ENCODE results near the gene HSPB8. TPM values are rescaled to one million over a fixed set of nuclear protein-coding genes. Genes with fewer than 3 reads are reported as not detected.
"Not testable (repeated sequence)": the region's sequence is repeated elsewhere in the genome, so short reads cannot be mapped to it uniquely, and the experiment has no call there.

HSPB8 gene
- total and polyA plus RNA-seq, 4 donors: 49.0 to 381 (median 93.9) TPM

DNA sequence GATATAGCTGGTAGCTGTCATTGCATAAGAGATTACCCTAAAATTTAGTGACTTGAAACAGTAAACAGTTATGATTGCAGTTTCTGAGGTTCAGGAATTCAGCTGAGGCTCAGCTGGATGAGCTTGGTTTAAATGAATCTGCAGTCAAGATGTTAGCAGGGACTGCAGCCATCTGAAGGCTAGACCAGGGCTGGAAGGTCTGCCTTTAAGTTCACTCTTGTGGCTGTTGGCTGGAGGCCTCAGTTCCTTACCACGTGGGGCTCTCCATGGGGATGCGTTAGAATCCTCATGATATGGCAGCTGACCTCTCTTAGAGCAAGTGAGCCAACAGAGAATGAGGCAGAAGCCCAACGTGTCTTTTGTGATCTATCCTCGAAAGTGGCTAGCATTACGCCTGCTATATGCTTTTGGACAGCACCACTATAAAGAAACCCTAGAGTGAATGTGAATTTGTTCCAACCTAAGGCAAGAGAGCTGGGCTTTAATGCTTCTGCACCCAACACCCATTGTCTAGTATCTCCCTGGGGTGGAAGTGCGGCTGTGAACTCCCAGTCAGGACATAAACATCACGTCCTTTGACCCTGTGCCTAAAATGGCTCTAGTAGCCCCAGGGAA lies 26.0 kb downstream of the HSPB8 start:
- ATAC-seq (ENCODE audit: low FRiP score) (no peak), DNase-seq (no peak)
- H3K27ac ChIP-seq (ENCODE audit: low read depth in 1 of 2, low read length in 2 of 2): no peak overlapping the region
- no peaks in the 10 kb centered on the region for H3K4me1 ChIP-seq (ENCODE audit: control insufficient read depth in 1 of 2, insufficient read depth in 2 of 2, low read length in 2 of 2)
- no peak overlapping the region for H3K4me3 ChIP-seq (ENCODE audit: low read length in 2 of 2)
- WGBS, 2 donors: 75 to 80% methylated on average over 7 of the region's 7 CpGs
- intact Hi-C loops (cut with DNase I): no loop called here
- H3K36me3 ChIP-seq (ENCODE audit: control insufficient read depth in 1 of 2, insufficient read depth in 2 of 2, low read length in 1 of 2): no peaks in the 10 kb centered on the region
- H3K9me3 ChIP-seq (ENCODE audit: control insufficient read depth, low read length): no peaks in the 10 kb centered on the region
- H3K27me3 ChIP-seq (ENCODE audit: control insufficient read depth in 1 of 2, insufficient read depth in 2 of 2, low read length in 1 of 2): no peaks in the 10 kb centered on the region

DNA sequence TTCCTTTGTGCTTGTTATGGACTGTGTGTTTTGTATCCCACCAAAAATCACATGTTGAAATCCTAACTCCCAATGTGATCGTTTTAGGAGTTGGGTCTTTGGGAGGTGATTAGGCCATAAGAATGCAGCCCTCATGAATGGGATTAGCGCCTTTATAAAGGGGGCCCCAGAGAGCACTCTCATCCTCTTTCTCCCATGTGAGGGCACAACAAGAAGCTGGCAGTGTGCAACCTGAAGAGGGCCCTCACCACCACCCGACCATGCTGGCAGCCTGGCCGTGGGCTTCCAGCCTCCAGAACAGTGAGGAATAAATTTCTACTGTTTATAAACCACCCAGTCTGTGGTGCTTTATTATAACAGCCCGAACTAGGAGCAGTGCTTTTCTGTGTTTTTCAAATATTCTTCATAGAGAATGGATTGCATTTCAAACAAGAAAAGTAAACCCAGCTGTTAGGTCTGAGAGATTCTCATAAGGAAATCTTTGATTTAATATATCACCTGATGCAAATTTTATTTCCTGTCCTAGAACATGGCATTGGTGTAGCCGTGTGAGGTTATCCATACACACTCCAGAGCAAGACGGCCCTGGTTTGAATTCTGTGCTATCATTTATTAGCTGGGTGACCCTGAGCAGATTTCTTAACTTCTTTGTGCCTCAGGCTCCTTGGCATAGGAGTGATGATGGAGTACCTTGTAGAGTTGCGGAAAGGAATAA lies 27.8 kb downstream of the HSPB8 start:
- H3K27ac ChIP-seq (ENCODE audit: low read depth in 1 of 2, low read length in 2 of 2): no peak overlapping the region
- intact Hi-C loops (cut with DNase I): no loop called here
- WGBS, 2 donors: 63 to 73% methylated on average over 8 of the region's 8 CpGs
- no peak overlapping the region for H3K4me3 ChIP-seq (ENCODE audit: low read length in 2 of 2)
- no peaks in the 10 kb centered on the region for H3K4me1 ChIP-seq (ENCODE audit: control insufficient read depth in 1 of 2, insufficient read depth in 2 of 2, low read length in 2 of 2)
- DNase-seq (no peak), ATAC-seq (ENCODE audit: low FRiP score) (no peak)
- H3K36me3 ChIP-seq (ENCODE audit: control insufficient read depth in 1 of 2, insufficient read depth in 2 of 2, low read length in 1 of 2): no peaks in the 10 kb centered on the region
- no peaks in the 10 kb centered on the region for H3K27me3 ChIP-seq (ENCODE audit: control insufficient read depth in 1 of 2, insufficient read depth in 2 of 2, low read length in 1 of 2)
- no peaks in the 10 kb centered on the region for H3K9me3 ChIP-seq (ENCODE audit: control insufficient read depth, low read length)

DNA sequence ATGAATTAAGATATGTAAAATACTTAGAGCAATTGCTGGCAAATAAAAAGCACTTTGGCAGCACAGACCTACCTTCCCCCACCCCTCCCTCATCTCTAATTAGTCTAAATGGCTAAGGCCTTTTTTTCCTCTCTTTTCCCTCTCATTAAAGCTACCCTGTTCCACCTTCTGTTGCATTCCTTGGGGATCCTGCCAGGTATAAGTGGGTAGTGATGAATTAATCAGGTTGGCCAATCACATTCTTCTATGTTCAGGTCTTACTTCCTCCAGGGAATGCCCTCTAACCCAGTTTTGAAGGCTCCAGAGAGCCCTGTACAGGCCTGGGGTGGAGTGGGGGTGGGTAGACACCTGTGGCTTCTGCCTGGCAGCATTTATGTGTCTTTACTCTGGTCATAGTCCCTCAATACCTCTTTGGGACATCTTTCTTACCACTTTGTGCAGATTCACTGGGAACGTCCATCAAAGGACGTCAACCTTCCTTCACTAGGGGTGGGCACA lies 28.4 kb downstream of the HSPB8 start:
- intact Hi-C loops (cut with DNase I): no loop called here
- no peak overlapping the region for H3K27ac ChIP-seq (ENCODE audit: low read depth in 1 of 2, low read length in 2 of 2)
- ATAC-seq (ENCODE audit: low FRiP score) (no peak), DNase-seq (no peak)
- no peaks in the 10 kb centered on the region for H3K27me3 ChIP-seq (ENCODE audit: control insufficient read depth in 1 of 2, insufficient read depth in 2 of 2, low read length in 1 of 2)
- no peaks in the 10 kb centered on the region for H3K36me3 ChIP-seq (ENCODE audit: control insufficient read depth in 1 of 2, insufficient read depth in 2 of 2, low read length in 1 of 2)
- no peaks in the 10 kb centered on the region for H3K9me3 ChIP-seq (ENCODE audit: control insufficient read depth, low read length)
- 83 to 92% methylated on average over 2 of the region's 2 CpGs for WGBS, 2 donors
- no peak overlapping the region for H3K4me3 ChIP-seq (ENCODE audit: low read length in 2 of 2)
- H3K4me1 ChIP-seq (ENCODE audit: control insufficient read depth in 1 of 2, insufficient read depth in 2 of 2, low read length in 2 of 2): no peaks in the 10 kb centered on the region

DNA sequence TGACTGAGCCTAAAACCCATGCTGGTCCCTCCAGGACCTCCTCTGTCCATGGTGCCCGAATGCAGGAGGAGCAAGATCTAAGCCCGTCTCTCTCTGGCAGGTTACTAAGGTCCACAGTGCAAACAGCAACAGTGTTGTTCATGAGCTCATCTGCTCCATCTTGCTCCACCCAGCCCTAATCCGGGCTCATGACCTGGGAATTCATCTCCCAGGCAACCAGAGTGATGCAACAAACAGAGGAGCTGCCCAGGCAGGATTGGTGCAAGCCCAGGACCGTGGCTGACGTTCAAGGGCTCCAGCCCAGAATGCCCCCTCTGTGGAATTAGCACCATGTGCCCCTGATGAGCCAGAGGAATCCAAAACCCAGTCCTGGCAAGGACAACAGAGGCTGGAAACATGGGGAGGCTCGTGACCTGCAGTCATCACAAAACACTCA lies 29.9 kb downstream of the HSPB8 start:
- DNase-seq: peak; percentile 81 to 83
- Histone ChIP-seq H3K27me3 (ENCODE audit: control insufficient read depth in 1 of 2, insufficient read depth in 2 of 2, low read length in 1 of 2) (no peaks in the 10 kb centered on the region), H3K36me3 (ENCODE audit: control insufficient read depth in 1 of 2, insufficient read depth in 2 of 2, low read length in 1 of 2) (no peaks in the 10 kb centered on the region), H3K4me3 (ENCODE audit: low read length in 2 of 2) (no peak overlapping the region), H3K27ac (ENCODE audit: low read depth in 1 of 2, low read length in 2 of 2) (no peak overlapping the region), H3K9me3 (ENCODE audit: control insufficient read depth, low read length) (no peaks in the 10 kb centered on the region), H3K4me1 (ENCODE audit: control insufficient read depth in 1 of 2, insufficient read depth in 2 of 2, low read length in 2 of 2) (no peaks in the 10 kb centered on the region)
- 5 to 10% methylated on average over 6 of the region's 6 CpGs for WGBS, 2 donors
- ATAC-seq (ENCODE audit: low FRiP score): peak; percentile 94
- intact Hi-C loops (cut with DNase I): no loop called here

DNA sequence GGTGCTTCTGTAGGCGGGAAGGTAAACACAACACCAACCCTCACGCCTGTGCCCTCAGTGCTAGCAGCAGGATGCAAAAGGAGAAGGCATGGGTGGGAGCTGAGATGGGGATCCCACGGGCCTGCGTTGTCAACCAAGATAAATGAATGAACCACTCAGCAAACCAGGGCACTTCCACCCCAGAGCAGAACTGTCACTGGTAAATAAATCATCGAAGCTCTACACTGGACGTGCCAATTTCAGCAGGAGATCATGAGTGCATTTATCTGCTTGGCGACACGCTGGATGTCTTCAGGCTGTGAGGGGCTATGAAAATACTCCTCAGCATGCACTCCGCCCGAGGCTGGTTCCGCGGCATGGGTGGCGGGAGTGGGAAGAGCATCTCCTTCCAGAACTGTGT lies 33.2 kb downstream of the HSPB8 start:
- WGBS, 2 donors: 70% methylated on average over 13 of the region's 13 CpGs
- no peak overlapping the region for H3K4me3 ChIP-seq (ENCODE audit: low read length in 2 of 2)
- H3K36me3 ChIP-seq (ENCODE audit: control insufficient read depth in 1 of 2, insufficient read depth in 2 of 2, low read length in 1 of 2): no peaks in the 10 kb centered on the region
- H3K4me1 ChIP-seq (ENCODE audit: control insufficient read depth in 1 of 2, insufficient read depth in 2 of 2, low read length in 2 of 2): no peaks in the 10 kb centered on the region
- intact Hi-C loops (cut with DNase I): loop anchor here in 1 of 2 donors (10.0 kb wide), 1 partner anchor 203 kb away; no protein-coding TSS in a partner anchor
- no peaks in the 10 kb centered on the region for H3K9me3 ChIP-seq (ENCODE audit: control insufficient read depth, low read length)
- ATAC-seq (ENCODE audit: low FRiP score) (no peak), DNase-seq (no peak)
- no peaks in the 10 kb centered on the region for H3K27me3 ChIP-seq (ENCODE audit: control insufficient read depth in 1 of 2, insufficient read depth in 2 of 2, low read length in 1 of 2)
- no peak overlapping the region for H3K27ac ChIP-seq (ENCODE audit: low read depth in 1 of 2, low read length in 2 of 2)

DNA sequence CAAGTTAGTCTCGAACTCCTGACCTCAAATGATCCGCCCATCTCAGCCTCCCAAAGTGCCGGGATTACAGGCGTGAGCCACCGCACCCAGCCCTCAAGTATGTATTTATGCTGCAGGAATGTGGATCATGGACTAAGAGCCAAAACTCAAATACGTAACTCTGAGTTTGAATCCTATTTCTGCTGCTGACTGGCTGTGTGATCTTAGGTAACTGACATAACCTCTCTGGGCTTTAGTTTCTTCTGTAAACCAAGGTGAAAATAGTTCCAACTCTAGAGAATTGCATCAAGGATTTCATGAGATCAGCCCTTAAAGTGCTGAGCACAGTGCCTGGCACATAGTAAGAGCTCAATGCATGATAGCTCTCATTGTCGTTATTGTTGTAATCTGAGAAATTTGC lies 37.4 kb downstream of the HSPB8 start:
- DNase-seq: no peak

DNA sequence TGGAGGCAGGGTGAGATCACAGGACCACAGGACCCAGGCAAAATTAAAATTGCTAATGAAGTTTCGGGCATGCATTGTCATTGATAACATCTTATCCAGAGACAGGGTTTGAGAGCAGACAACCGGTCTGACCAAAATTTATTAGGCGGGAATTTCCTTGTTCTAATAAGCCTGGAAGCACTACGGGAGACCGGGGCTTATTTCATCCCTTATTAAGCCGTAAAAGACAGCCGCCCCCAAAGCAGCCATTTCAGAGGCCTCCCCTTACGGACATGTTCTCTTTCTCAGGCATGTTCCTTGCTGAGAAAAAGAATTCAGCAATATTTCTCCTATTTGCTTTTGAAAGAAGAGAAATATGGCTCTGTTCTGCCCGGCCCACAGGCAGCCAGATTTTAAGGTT lies 40.1 kb downstream of the HSPB8 start:
- not testable (repeated sequence) for H3K27me3 ChIP-seq (ENCODE audit: control insufficient read depth in 1 of 2, insufficient read depth in 2 of 2, low read length in 1 of 2); H3K4me3 ChIP-seq (ENCODE audit: low read length in 2 of 2); H3K9me3 ChIP-seq (ENCODE audit: control insufficient read depth, low read length); H3K4me1 ChIP-seq (ENCODE audit: control insufficient read depth in 1 of 2, insufficient read depth in 2 of 2, low read length in 2 of 2); H3K36me3 ChIP-seq (ENCODE audit: control insufficient read depth in 1 of 2, insufficient read depth in 2 of 2, low read length in 1 of 2); DNase-seq; ATAC-seq (ENCODE audit: low FRiP score); H3K27ac ChIP-seq (ENCODE audit: low read depth in 1 of 2, low read length in 2 of 2)
- 75 to 80% methylated on average over 9 of the region's 9 CpGs for WGBS, 2 donors
- intact Hi-C loops (cut with DNase I): loop anchor here in 1 of 2 donors (10.0 kb wide), 1 partner anchor 196 kb away; no protein-coding TSS in a partner anchor

More for the DNA sequence above, 37.4 kb downstream of the HSPB8 start:
- intact Hi-C loops (cut with DNase I): loop anchor here in 1 of 2 donors (10.0 kb wide), 1 partner anchor 199 kb away; no protein-coding TSS in a partner anchor
- no peaks in the 10 kb centered on the region for H3K27me3 ChIP-seq (ENCODE audit: control insufficient read depth in 1 of 2, insufficient read depth in 2 of 2, low read length in 1 of 2)
- H3K27ac ChIP-seq (ENCODE audit: low read depth in 1 of 2, low read length in 2 of 2): no peak overlapping the region
- H3K36me3 ChIP-seq (ENCODE audit: control insufficient read depth in 1 of 2, insufficient read depth in 2 of 2, low read length in 1 of 2): no peaks in the 10 kb centered on the region
- no peak overlapping the region for H3K4me3 ChIP-seq (ENCODE audit: low read length in 2 of 2)
- 92 to 93% methylated on average over 7 of the region's 7 CpGs for WGBS, 2 donors
- no peak for ATAC-seq (ENCODE audit: low FRiP score)
- H3K4me1 ChIP-seq (ENCODE audit: control insufficient read depth in 1 of 2, insufficient read depth in 2 of 2, low read length in 2 of 2): no peaks in the 10 kb centered on the region
- peaks cover 1% of the 10 kb centered on the region for H3K9me3 ChIP-seq (ENCODE audit: control insufficient read depth, low read length)

DNA sequence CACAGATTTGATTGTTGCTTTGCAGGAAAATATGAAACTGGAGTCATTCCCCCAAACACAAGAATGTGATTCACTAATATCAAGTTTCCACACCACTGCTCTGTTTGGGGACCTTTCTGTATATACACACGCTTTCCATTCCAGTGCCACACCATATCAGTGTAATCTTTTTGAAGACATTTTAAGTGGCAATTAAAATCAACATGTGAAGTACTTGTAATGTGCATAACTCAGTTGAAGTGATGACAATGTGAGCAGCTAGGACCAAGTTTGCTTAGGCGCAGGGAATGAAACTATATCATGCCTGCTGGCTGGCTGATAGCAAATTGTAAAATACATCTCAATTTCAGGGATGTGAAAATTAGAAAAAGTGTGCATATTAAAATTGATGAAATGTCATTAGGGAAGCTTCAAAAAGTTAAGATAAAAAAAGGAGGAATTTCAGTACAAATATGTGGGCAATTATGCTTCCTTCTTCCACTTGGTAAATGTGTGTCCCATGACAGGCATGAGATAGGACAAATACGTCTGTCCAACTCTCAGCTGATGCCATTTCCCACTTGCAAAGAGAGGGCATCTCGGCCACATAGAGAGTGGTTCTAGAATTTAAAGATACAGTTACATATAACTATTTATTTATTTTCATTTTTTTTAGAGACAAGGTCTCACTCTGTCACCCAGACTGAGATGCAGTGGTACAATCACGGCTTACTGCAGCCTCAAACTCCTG lies 43.7 kb downstream of the HSPB8 start:
- no peaks in the 10 kb centered on the region for H3K4me1 ChIP-seq (ENCODE audit: control insufficient read depth in 1 of 2, insufficient read depth in 2 of 2, low read length in 2 of 2)
- WGBS, 2 donors: 40 to 60% methylated on average over 5 of the region's 5 CpGs
- peaks cover 0 to 2% of the 10 kb centered on the region in 2 donors for H3K27me3 ChIP-seq (ENCODE audit: control insufficient read depth in 1 of 2, insufficient read depth in 2 of 2, low read length in 1 of 2)
- no peaks in the 10 kb centered on the region for H3K36me3 ChIP-seq (ENCODE audit: control insufficient read depth in 1 of 2, insufficient read depth in 2 of 2, low read length in 1 of 2)
- DNase-seq (no peak), ATAC-seq (ENCODE audit: low FRiP score) (no peak)
- no peak overlapping the region for H3K4me3 ChIP-seq (ENCODE audit: low read length in 2 of 2)
- intact Hi-C loops (cut with DNase I): no loop called here
- peaks cover 1% of the 10 kb centered on the region for H3K9me3 ChIP-seq (ENCODE audit: control insufficient read depth, low read length)
- no peak overlapping the region for H3K27ac ChIP-seq (ENCODE audit: low read depth in 1 of 2, low read length in 2 of 2)
